ENCODE data around the gene BTBD16. TPM values are rescaled to one million over a fixed set of nuclear protein-coding genes. Genes with fewer than 3 reads are reported as not detected.
A peak's percentile ranks its signal among the peaks of the same experiment; 100 is the strongest.

Gene BTBD16
- total and polyA plus RNA-seq, 2 donors from 2014 or later, result 0.34 to 1.2 TPM

- Histone ChIP-seq H3K9ac (ENCODE audit: low read length in 3 of 3) (no peak overlapping the region), H3K4me3 (ENCODE audit: low read length in 3 of 3) (no peak overlapping the region), H3K36me3 (ENCODE audit: control insufficient read depth in 2 of 3, insufficient read depth in 3 of 3, low read length in 3 of 3) (no peaks in the 10 kb centered on the region), H3K9me3 (ENCODE audit: control insufficient read depth in 2 of 3, insufficient read depth in 1 of 3, low read length in 3 of 3) (no peaks in the 10 kb centered on the region), H3K27me3 (ENCODE audit: control insufficient read depth, insufficient read depth, low read length) (no peaks in the 10 kb centered on the region), H3K4me1 (ENCODE audit: control insufficient read depth in 2 of 3, insufficient read depth in 2 of 3, low read depth in 1 of 3, low read length in 3 of 3) (peaks cover 0 to 3% (median 0%) of the 10 kb centered on the region in 3 donors), H3K27ac (ENCODE audit: low read depth in 2 of 2, low read length in 2 of 2) (no peak overlapping the region)
- no peak for DNase-seq
- no peak for FAIRE-seq
- intact Hi-C loops (cut with DNase I), result no loop called here
- no peak for TF ChIP-seq CTCF (IDR thresholded peaks at IDR 0.05; ENCODE audit: borderline replicate concordance, extremely low read depth, insufficient read depth)
These were observed 58.3 kb downstream of the BTBD16 start for GRCh38 chr10:122329416-122329815.

GRCh38 chr10:122331100-122331499 is 60.0 kb downstream of the BTBD16 start:
- Histone ChIP-seq H3K27ac (ENCODE audit: low read depth in 2 of 2, low read length in 2 of 2) (no peak overlapping the region), H3K4me1 (ENCODE audit: control insufficient read depth in 2 of 3, insufficient read depth in 2 of 3, low read depth in 1 of 3, low read length in 3 of 3) (peaks cover 0 to 3% (median 0%) of the 10 kb centered on the region in 3 donors), H3K9me3 (ENCODE audit: control insufficient read depth in 2 of 3, insufficient read depth in 1 of 3, low read length in 3 of 3) (no peaks in the 10 kb centered on the region), H3K36me3 (ENCODE audit: control insufficient read depth in 2 of 3, insufficient read depth in 3 of 3, low read length in 3 of 3) (no peaks in the 10 kb centered on the region), H3K9ac (ENCODE audit: low read length in 3 of 3) (no peak overlapping the region), H3K27me3 (ENCODE audit: control insufficient read depth, insufficient read depth, low read length) (no peaks in the 10 kb centered on the region), H3K4me3 (ENCODE audit: low read length in 3 of 3) (peak overlapping the region in 1 of 3 donors; percentile 21)
- no peak for DNase-seq
- no peak for TF ChIP-seq CTCF (IDR thresholded peaks at IDR 0.05; ENCODE audit: borderline replicate concordance, extremely low read depth, insufficient read depth)
- FAIRE-seq, result no peak
- intact Hi-C loops (cut with DNase I), result no loop called here

GRCh38 chr10:122331615-122332446 is 60.7 kb downstream of the BTBD16 start:
- FAIRE-seq (no peak), DNase-seq (peak in 1 of 5 donors; percentile 39)
- no peaks in the 10 kb centered on the region for H3K27me3 ChIP-seq (ENCODE audit: control insufficient read depth, insufficient read depth, low read length)
- no peaks in the 10 kb centered on the region for H3K9me3 ChIP-seq (ENCODE audit: control insufficient read depth in 2 of 3, insufficient read depth in 1 of 3, low read length in 3 of 3)
- intact Hi-C loops (cut with DNase I), result no loop called here
- no peak overlapping the region for H3K27ac ChIP-seq (ENCODE audit: low read depth in 2 of 2, low read length in 2 of 2)
- no peaks in the 10 kb centered on the region for H3K36me3 ChIP-seq (ENCODE audit: control insufficient read depth in 2 of 3, insufficient read depth in 3 of 3, low read length in 3 of 3)
- peak overlapping the region in 1 of 3 donors; percentile 21 for H3K4me3 ChIP-seq (ENCODE audit: low read length in 3 of 3)
- no peak for TF ChIP-seq CTCF (IDR thresholded peaks at IDR 0.05; ENCODE audit: borderline replicate concordance, extremely low read depth, insufficient read depth)
- H3K4me1 ChIP-seq (ENCODE audit: control insufficient read depth in 2 of 3, insufficient read depth in 2 of 3, low read depth in 1 of 3, low read length in 3 of 3), result peaks cover 0 to 3% (median 0%) of the 10 kb centered on the region in 3 donors
- H3K9ac ChIP-seq (ENCODE audit: low read length in 3 of 3), result peak overlapping the region in 1 of 3 donors; percentile 12
